GM12875 (cell line): ENCODE measurements around the gene PTPRQ.

Experiments
- H3K4me3 ChIP-seq: one replicate; pipeline ENCODE4 v1.5.1; 2011; ENCODE audit warnings: low read depth, low read length, control low read depth
- CTCF ChIP-seq: IDR thresholded peaks from 2 replicates; pipeline ENCODE4 v1.5.1; 2011; ENCODE audit warnings: low read depth, mild to moderate bottlenecking, control low read depth, inconsistent platforms, low read length, moderate library complexity, borderline replicate concordance; ENCODE audit not compliant: insufficient read depth

PTPRQ gene

GRCh38 chr12:80681287-80681686, 237.3 kb downstream of the PTPRQ start:
- no peak overlapping the region for H3K4me3 ChIP-seq
- no peak for TF ChIP-seq CTCF

DNA sequence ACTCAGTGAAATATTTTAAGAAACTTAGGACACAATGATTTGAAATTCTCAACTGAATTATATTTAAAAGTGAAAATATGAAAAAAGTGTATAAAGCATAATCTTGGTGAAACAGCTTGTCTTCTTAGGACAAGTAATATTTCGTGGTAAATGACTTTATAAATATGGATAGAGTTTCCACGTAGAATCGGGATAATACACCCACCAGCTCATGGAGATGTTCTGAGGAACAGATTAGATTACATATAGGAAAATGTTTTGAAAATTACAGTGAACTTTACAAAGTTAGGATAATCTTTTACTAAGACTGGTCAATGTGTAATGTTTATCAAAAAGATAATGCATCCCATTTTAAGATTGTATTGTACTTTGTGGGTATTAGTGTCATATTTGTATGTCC, 237.8 kb downstream of the PTPRQ start:
- no peak overlapping the region for H3K4me3 ChIP-seq
- no peak for TF ChIP-seq CTCF

DNA sequence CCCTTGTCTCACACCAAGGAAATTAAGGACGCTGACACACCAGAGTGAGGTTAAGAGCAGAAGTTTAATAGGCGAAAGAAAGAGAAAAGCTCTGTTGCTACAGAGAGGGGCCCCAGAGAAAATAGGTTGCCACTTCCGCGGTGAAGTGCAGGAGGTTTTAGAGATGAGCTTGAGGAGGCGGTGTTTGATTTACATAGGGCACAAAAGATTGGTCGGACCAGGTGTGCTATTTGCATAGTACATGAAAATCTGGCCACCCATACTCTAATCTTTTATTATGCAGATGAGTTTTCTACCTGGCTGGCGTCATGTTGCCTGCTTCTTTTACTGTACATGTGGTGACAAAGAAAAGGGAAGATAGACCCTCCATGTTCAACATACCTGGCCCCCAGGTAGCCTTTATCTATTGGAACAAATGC, 240.1 kb downstream of the PTPRQ start:
- H3K4me3 ChIP-seq, result no peak overlapping the region
- TF ChIP-seq CTCF, result no peak

GRCh38 chr12:80690090-80690489, 246.1 kb downstream of the PTPRQ start:
- no peak overlapping the region for H3K4me3 ChIP-seq
- no peak for TF ChIP-seq CTCF

DNA sequence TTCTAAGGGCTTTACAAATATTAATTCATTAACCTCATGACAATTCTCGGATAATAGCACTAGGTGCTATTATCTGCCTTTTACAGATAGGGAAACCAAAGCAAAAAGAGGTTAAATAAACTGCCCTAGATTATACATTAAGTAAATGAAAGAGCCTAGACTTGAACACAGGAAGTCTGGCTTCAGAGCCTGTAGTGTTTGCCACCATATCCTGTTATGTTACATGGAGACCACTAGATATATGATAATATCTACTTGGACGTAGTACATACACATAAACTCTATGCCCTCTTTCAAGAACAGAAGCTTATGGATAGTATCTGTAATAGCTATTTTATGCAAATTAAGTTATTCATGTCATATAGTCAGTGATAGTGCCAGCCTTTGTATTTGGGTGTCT, 246.5 kb downstream of the PTPRQ start:
- TF ChIP-seq CTCF, result no peak
- no peak overlapping the region for H3K4me3 ChIP-seq

DNA sequence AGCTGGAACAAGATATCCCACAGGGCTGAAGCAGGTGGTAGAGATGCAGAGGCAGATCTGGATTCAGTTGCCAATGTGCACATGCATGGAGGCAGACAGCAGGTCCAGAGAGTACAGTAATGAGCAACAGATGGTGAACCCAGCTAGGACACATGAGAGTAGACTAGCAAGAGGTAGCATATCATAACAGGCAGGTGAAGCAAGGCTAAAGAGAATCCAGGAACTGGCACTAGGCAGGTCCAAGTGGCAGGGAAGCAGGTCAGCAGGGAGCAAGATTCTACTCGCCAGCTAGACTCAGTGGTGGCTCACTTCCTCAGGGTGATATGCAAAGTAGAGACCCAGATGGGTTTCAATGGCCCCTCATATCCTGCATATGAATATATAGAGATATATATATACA, 248.1 kb downstream of the PTPRQ start:
- no peak for TF ChIP-seq CTCF
- H3K4me3 ChIP-seq, result no peak overlapping the region

- no peak for TF ChIP-seq CTCF
- no peak overlapping the region for H3K4me3 ChIP-seq
Observed at GRCh38 chr12:80697270-80697887, 253.3 kb downstream of the PTPRQ start.
